GM18909 (cell line): ENCODE measurements around the gene WDR43.

Experiments used
- ATAC-seq: cut with Tn5 transposase; IDR thresholded peaks from one replicate; pipeline ENCODE4 v1.9.1; 2021; ENCODE audit warnings: mild to moderate bottlenecking; ENCODE audit not compliant: unreplicated experiment, poor library complexity

Gene WDR43

DNA sequence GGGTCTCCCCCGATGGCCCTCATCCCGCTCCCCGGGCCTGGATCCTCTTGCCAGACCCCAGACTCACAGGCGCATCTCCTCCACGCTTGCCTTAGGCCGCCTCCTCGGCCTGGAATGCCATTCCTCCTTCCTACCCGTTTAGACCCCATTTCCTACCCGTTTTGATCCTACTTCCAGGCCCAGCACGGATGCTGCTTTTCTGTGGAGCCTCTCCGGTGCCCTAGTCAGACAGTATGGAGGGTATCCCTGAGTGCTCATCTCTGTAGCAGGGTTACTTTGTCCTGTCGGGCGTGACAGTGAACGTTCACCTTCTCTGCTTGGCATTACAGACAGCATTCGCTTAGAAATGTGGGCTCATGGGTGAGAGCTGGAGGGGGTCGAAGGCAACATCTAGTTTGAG, 96.0 kb downstream of the WDR43 start:
- ATAC-seq = no peak

- ATAC-seq = no peak
These were observed 96.6 kb downstream of the WDR43 start for GRCh38 chr2:28991021-28991420.

GRCh38 chr2:28991460-28991859, 97.0 kb downstream of the WDR43 start:
- no peak for ATAC-seq

GRCh38 chr2:28993206-28993960, 98.9 kb downstream of the WDR43 start:
- ATAC-seq = no peak

DNA sequence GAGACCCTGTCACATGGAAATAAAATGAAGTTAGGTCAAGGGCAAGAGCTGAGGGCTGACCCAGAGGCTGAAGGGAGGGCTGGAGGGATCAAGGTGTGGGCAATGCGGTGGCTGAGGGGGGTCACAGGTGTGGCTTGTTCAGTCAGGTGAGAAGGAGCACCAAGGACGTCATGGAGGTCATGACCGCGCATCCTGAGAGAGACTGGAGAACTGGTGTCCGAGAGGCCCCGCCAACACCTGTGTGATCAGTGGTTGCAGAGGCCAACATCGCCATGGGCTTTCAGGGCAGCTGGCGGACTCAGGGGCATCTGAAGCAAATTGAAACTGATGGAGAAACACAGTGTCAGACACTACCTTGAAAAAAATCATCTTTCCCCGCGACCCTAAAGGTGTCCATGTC, 99.6 kb downstream of the WDR43 start:
- no peak for ATAC-seq

DNA sequence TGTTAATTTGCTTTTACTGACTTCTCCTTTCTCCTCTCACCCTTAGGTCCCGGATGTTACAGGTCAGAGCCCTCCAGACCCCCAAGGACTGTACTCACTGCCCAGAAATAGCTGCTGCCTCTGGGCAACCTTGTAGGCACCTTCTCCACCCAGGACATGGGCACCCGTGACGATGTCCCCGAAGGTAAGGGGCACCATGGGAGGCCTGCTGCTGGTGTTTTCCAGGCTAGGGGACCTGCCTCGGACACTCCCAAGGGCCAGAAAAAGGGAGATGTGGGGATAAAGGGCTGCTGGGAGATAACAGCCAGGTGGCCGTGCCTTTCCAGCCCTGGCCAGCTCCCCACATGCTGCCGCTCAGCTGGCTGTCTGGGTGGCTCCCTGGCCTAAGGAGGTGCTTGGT, 100.2 kb downstream of the WDR43 start:
- no peak for ATAC-seq

- ATAC-seq = no peak
These were observed 101.6 kb downstream of the WDR43 start for GRCh38 chr2:28995765-28996750.

DNA sequence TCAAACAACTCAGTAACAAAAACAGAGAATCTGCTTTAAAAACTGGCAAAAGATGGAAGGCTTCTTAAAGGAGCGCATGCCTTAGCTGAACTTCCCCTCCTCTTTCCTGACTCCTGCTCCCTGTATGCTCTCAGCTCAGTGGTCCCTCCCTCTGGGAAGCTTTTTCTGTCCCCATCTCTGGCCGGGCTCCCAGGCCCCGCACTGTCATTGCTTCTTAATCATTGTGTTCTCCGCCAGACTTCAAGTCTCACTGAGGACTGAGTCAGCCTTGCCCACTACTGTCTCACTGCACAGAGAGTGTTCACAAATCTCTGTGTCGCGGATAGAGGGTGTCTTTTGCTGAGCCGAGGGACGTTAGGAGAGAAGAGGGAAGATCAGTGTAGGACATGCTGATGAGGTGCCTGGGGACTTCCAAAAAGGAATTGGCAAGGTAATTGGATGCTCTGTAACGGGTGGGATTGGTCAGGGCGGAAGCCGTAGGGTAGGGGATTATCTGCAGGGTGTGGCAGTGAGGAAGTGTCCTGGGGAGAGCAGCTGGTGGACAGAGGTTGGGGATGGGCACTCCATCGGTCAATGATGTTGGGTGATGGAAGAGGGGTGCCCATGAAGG, 102.9 kb downstream of the WDR43 start:
- no peak for ATAC-seq
